ENCODE results near the gene C19orf67.
"Not testable (repeated sequence)": the region's sequence is repeated elsewhere in the genome, so short reads cannot be mapped to it uniquely, and the experiment has no call there.

The C19orf67 gene

GRCh38 chr19:14055396-14055795, 30.2 kb downstream of the C19orf67 start:
- DNase-seq, result no peak

DNA sequence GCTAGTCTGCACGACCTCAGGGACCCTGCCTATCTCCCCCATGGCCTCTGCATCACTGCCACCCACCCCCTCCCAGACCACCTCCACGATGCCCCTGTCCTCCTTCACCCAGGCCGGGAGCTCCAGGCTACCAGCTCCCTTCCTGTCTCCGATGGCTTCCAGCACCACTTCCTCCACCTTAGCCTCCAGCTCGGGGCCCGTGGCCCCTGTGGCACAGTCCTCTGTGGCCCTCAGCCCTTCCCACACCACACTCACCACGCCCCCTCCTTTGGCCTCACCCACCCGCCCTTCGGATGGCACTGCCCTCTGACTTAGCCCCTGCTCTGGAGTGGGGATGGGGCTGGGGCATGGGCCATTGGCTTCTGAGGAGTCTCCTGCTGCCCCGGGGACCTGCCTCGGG, 30.9 kb downstream of the C19orf67 start:
- no peak for DNase-seq

- DNase-seq, result no peak
Observed at GRCh38 chr19:14054099-14054498, 31.5 kb downstream of the C19orf67 start.

- DNase-seq, result no peak
Observed at GRCh38 chr19:14053500-14053899, 32.1 kb downstream of the C19orf67 start.

GRCh38 chr19:14053032-14053431, 32.6 kb downstream of the C19orf67 start:
- no peak for DNase-seq

DNA sequence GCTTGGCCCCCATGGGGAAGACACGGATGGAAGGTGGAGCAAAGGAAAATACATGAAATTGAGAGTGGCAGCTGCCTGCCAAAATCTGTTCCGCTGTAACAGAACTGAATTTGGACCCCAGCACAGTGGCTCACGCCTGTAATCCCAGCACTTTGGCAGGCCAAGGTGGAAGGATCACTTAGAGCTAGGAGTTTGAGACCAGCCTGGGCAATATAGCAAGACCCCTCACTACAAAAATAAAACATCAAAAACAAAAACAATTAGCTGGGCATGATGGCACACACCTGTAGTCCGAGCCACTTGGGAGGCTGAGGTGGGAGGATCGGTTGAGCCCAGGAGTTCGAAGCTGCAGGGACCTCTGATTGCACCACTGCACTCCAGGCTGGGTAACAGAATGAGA, 33.1 kb downstream of the C19orf67 start:
- DNase-seq, result no peak

DNA sequence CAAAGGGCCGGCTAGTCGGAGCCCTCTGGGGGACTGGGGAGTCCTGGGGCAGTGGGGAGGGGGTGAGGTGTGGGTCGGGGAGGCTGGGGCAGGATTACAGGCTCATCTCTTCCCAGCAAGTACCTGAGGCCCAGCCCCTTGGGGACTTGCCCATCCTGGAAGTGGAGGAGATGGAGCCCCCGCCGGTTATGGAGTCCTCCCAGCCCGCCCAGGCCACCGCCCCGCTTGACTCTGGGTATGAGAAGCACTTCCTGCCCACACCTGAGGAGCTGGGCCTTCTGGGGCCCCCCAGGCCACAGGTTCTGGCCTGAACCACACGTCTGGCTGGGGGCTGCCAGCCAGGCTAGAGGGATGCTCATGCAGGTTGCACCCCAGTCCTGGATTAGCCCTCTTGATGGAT, 33.6 kb downstream of the C19orf67 start:
- DNase-seq, result no peak

DNA sequence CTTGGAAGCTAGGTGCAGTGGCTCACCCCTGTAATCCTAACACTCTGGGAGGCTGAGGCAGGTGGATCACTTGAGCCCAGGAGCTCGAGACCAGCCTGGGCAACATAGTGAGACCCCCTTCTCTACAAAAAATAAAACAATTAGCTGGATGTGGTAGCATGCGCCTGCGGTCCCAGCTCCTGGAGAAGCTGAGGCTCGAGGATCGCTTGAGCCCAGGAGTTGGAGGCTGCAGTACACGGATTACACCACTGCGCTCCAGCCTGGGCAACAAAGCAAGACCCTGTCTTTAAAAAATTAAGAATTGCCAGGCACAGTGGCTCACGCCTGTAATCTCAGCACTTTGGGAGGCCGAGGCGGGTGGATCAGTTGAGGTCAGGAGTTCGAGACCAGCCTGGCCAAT, 34.6 kb downstream of the C19orf67 start:
- DNase-seq, result not testable (repeated sequence)

GRCh38 chr19:14050512-14050911, 35.1 kb downstream of the C19orf67 start:
- DNase-seq, result no peak

DNA sequence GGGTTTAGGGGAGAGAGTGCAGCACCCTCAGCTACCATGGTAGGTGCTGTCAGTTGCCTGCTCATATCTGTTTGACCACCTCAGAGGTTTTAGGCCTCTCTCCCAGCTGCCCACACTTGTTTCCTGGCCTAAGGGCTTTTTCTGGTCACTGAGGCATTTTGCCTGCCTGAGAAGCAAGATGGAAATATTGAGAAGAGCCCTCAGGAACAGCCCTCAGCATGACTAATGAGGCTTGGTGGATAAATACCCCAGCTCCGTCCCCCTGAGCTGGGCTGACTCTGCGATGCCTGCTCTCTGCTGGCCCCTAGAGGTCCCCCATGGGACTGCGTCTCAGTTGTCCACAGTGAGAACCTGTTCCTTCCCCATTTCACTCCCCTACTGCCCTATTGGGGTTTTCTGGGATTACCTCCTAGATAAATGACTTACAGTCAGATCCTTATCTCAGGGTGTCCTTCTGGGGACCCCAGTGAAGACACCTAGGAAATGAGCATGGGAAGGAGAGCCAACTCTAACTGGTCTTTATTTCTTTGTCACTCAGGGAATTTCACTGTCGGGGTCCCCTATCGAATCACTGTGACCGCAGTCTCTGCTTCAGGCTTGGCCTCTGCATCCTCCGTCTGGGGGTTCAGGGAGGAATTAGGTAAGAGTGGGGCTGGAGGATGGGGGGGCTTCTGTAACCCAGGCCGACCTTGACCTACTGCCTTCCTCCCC, 37.0 kb downstream of the C19orf67 start:
- DNase-seq, result no peak

DNA sequence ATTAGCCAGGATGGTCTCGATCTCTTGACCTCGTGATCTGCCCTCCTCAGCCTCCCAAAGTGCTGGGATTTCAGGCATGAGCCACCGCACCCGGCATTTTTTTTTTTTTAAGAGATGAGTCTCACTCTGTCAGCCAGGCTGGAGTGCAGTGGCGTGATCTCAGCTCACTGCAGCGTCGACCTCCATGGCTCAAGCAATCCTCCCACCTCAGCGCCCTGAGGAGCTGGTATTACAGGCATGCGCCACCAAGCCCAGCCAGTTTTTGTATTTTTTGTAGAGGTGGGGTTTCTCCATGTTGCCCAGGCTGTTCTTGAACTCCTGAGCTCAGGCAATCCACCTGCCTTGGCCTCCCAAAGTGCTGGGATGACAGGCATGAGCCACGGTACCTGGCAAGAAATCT, 37.7 kb downstream of the C19orf67 start:
- DNase-seq, result not testable (repeated sequence)

- not testable (repeated sequence) for DNase-seq
Observed at GRCh38 chr19:14042659-14043608, 42.6 kb downstream of the C19orf67 start.

GRCh38 chr19:14039181-14039580, 46.4 kb downstream of the C19orf67 start:
- DNase-seq, result no peak

GRCh38 chr19:14035706-14036105, 49.9 kb downstream of the C19orf67 start:
- no peak for DNase-seq

- not testable (repeated sequence) for DNase-seq
Observed at GRCh38 chr19:14035159-14035558, 50.4 kb downstream of the C19orf67 start.

DNA sequence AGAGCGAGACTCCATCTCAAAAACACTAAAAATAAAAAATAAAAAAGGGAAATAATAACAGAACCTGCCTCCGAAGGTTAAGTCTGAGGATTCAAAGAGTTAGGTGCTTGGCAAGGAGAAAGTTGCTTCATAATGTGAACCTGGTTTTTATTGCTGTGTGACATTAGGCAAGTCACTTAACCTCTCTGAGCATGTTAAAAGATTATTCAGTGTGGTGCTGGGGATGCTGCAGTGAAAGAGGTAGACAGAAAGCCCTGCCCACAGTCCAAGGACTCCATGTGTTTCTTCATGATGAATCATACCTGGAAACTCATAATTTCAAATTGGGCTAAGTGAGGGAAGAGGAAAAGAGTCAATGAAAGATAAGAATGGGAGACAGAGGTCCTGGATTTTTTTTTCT, 51.6 kb downstream of the C19orf67 start:
- no peak for DNase-seq

DNA sequence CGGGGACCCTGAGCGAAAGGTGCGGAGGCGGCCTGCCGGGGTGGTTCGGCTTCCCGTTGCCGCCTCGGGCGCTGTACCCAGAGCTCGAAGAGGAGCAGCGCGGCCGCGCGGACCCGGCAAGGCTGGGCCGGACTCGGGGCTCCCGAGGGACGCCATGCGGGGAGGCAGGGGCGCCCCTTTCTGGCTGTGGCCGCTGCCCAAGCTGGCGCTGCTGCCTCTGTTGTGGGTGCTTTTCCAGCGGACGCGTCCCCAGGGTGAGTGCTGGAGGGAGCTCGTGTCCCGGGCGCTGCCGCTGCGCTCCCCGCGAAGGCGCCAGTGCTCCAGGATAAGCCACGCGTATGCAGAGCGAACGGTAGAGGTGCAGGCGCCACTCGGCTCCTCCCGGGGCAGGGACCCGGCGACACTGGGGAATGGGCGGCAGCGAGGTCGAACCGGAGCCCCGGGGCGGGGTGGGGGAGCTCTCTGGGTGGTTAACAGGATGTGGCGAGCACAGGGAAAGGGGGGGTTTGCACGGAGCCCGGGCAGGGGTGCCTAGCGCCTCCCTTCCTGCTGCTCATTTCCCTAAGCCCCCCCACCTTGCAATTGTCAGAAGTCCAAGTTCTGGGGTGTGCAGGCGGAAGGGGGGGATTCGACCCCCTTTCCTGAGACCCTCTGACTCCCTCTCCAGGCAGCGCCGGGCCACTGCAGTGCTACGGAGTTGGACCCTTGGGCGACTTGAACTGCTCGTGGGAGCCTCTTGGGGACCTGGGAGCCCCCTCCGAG, 53.7 kb downstream of the C19orf67 start, which contains the start of gene IL27RA:
IL27RA (plus strand) TSS at position 44 of the 762 bp plus-strand sequence; CDS start at position 155, 111 bp downstream.
- no peak for DNase-seq

All from NCI-H748 treated with DMSO at 0.1 percent for 48 hours (cell line).